Measurements from ENCODE around the gene FOXF2. TPM values are rescaled to one million over a fixed set of nuclear protein-coding genes. Genes with fewer than 3 reads are reported as not detected.

FOXF2 gene
- total RNA-seq, 1 donor from 2014 or later = not detected

- H3K36me3 Mint-ChIP-seq (ENCODE audit: low read depth) = no peaks in the 10 kb centered on the region
- H3K4me1 Mint-ChIP-seq = no peaks in the 10 kb centered on the region
- H3K9me3 Mint-ChIP-seq = peaks cover 9% of the 10 kb centered on the region
- H3K27ac Mint-ChIP-seq = no peak overlapping the region
- H3K4me3 Mint-ChIP-seq = no peak overlapping the region
- ATAC-seq (ENCODE audit: low read depth) = no peak
- ChIA-PET CTCF (no interaction called here), POLR2A (no interaction called here)
- H3K27me3 Mint-ChIP-seq = peaks cover 10% of the 10 kb centered on the region
- DNase-seq = no peak
- TF ChIP-seq CTCF (IDR thresholded peaks at IDR 0.05) = no peak
- intact Hi-C loops (cut with micrococcal nuclease) = no loop called here
Measured at GRCh38 chr6:1416191-1416760, 26.9 kb downstream of the FOXF2 start.

- no peaks in the 10 kb centered on the region for H3K4me1 Mint-ChIP-seq
- H3K27me3 Mint-ChIP-seq = peaks cover 10% of the 10 kb centered on the region
Measured at GRCh38 chr6:1416820-1417219, 27.4 kb downstream of the FOXF2 start.

GRCh38 chr6:1417718-1418117 is 28.3 kb downstream of the FOXF2 start:
- Mint-ChIP-seq H3K27ac (no peak overlapping the region), H3K9me3 (peaks cover 9% of the 10 kb centered on the region), H3K36me3 (ENCODE audit: low read depth) (no peaks in the 10 kb centered on the region), H3K27me3 (peaks cover 7% of the 10 kb centered on the region), H3K4me1 (no peaks in the 10 kb centered on the region), H3K4me3 (no peak overlapping the region)
- no peak for TF ChIP-seq CTCF (IDR thresholded peaks at IDR 0.05)
- ChIA-PET CTCF (no interaction called here), POLR2A (no interaction called here)
- no peak for DNase-seq
- ATAC-seq (ENCODE audit: low read depth) = no peak
- intact Hi-C loops (cut with micrococcal nuclease) = no loop called here

More at GRCh38 chr6:1416820-1417219, 27.4 kb downstream of the FOXF2 start:
- intact Hi-C loops (cut with micrococcal nuclease) = no loop called here
- DNase-seq (no peak), ATAC-seq (ENCODE audit: low read depth) (no peak)
- ChIA-PET POLR2A (no interaction called here), CTCF (no interaction called here)
- Mint-ChIP-seq H3K9me3 (peaks cover 9% of the 10 kb centered on the region), H3K27ac (no peak overlapping the region), H3K36me3 (ENCODE audit: low read depth) (no peaks in the 10 kb centered on the region), H3K4me3 (no peak overlapping the region)
- TF ChIP-seq CTCF (IDR thresholded peaks at IDR 0.05) = no peak

- Mint-ChIP-seq H3K9me3 (peaks cover 9% of the 10 kb centered on the region), H3K27ac (no peak overlapping the region), H3K27me3 (peaks cover 14% of the 10 kb centered on the region), H3K36me3 (ENCODE audit: low read depth) (no peaks in the 10 kb centered on the region), H3K4me3 (no peak overlapping the region), H3K4me1 (no peaks in the 10 kb centered on the region)
- intact Hi-C loops (cut with micrococcal nuclease) = no loop called here
- ATAC-seq (ENCODE audit: low read depth) (no peak), DNase-seq (no peak)
- no peak for TF ChIP-seq CTCF (IDR thresholded peaks at IDR 0.05)
- ChIA-PET CTCF (interaction anchor here (1.5 kb wide), 1 partner anchor 22 kb away, joined by 3 read pairs; no protein-coding TSS in a partner anchor), POLR2A (no interaction called here)
Measured at GRCh38 chr6:1418471-1419191, 29.3 kb downstream of the FOXF2 start.

- no peak overlapping the region for H3K27ac Mint-ChIP-seq
- peaks cover 21% of the 10 kb centered on the region for H3K27me3 Mint-ChIP-seq
Measured at GRCh38 chr6:1420382-1420781, 31.0 kb downstream of the FOXF2 start.

More at GRCh38 chr6:1420382-1420781, 31.0 kb downstream of the FOXF2 start:
- POLR2A ChIA-PET = no interaction called here
- Mint-ChIP-seq H3K4me1 (no peaks in the 10 kb centered on the region), H3K36me3 (ENCODE audit: low read depth) (no peaks in the 10 kb centered on the region), H3K9me3 (peaks cover 9% of the 10 kb centered on the region), H3K4me3 (no peak overlapping the region)
- intact Hi-C loops (cut with micrococcal nuclease) = no loop called here
- CTCF ChIA-PET = no interaction called here
- no peak for ATAC-seq (ENCODE audit: low read depth)
- no peak for DNase-seq
- no peak for TF ChIP-seq CTCF (IDR thresholded peaks at IDR 0.05)

Measured in activated B cell treated with CpG ODN at 0.5 μM for 24 hours (primary cell).